Measurements from ENCODE around the gene PON2. TPM values are rescaled to one million over a fixed set of nuclear protein-coding genes. Genes with fewer than 3 reads are reported as not detected.

The PON2 gene
- total and polyA plus RNA-seq, 2 of the 13 experiments (the other 11 are each of a cell fraction or from before 2014, with no cell fraction given) = 202 to 217 TPM

- ATAC-seq (no peak), FAIRE-seq (no peak), DNase-seq (ENCODE audit: low spot score) (no peak)
- Histone ChIP-seq H4K20me1 (ENCODE audit: insufficient read depth, low read length) (no peaks in the 10 kb centered on the region; the same call in 1 of the 2 replicates), H3K36me3 (replicated peaks in 1 of 2; ENCODE audit: control insufficient read depth in 1 of 2, insufficient read depth in 2 of 2, low read length in 2 of 2) (peaks cover 3 to 49% of the 10 kb centered on the region in 2 experiments; a peak in 4 of 5 replicates), H3K9me3 (ENCODE audit: low read length) (no peaks in the 10 kb centered on the region), H3K9ac (ENCODE audit: insufficient read depth, low read depth, low read length) (no peak overlapping the region), H2AFZ (ENCODE audit: low read length) (no peak overlapping the region), H3K79me2 (ENCODE audit: insufficient read depth, low read length) (no peaks in the 10 kb centered on the region), H3K4me3 (replicated peaks in 1 of 3; ENCODE audit: insufficient read depth in 1 of 3, low read depth in 2 of 3, low read length in 3 of 3) (no peak overlapping the region), H3K4me2 (ENCODE audit: low read depth, low read length) (no peak overlapping the region), H3K27me3 (ENCODE audit: control insufficient read depth in 1 of 2, insufficient read depth in 2 of 2, low read length in 2 of 2) (no peaks in the 10 kb centered on the region), H3K27ac (ENCODE audit: extremely low read length, insufficient read depth, low read length) (no peak overlapping the region), H3K4me1 (ENCODE audit: insufficient read depth, low read length) (peaks cover 15% of the 10 kb centered on the region)
- in situ Hi-C loops (cut with HindIII; ENCODE audit: extremely low pct_ligation_motif_present, low pct_unique_long_range_greater_than_20kb) = no loop called here
- 97% methylated on average over 6 of the region's 6 CpGs for WGBS (ENCODE audit: low lambda C conversion rate)
- intact Hi-C loops (cut with micrococcal nuclease; ENCODE audit: unreplicated experiment) = no loop called here
- ChIA-PET CTCF (ENCODE audit: low intra/inter-chr PET ratio, low total read pairs) (no interaction called here), POLR2A (interaction anchor here (1.0 to 1.2 kb wide), 2 partner anchors 10 to 29 kb away, joined by 3 read pairs; partner anchors contain the start of genes PON2 and PON3)
- no TSS peak for BruUV-seq (replicated peaks)
- TF ChIP-seq RXRA (CRISPR knock-in tag; IDR thresholded peaks at IDR 0.05) = no peak
- no peak for TF ChIP-seq NBN (conservative IDR thresholded peaks at IDR 0.05)
- TF ChIP-seq RFXAP (CRISPR knock-in tag; IDR thresholded peaks at IDR 0.05; ENCODE audit: borderline replicate concordance) = no peak
- no peak for TF ChIP-seq SETDB1 (CRISPR knock-in tag; IDR thresholded peaks at IDR 0.05; ENCODE audit: borderline replicate concordance)
- no peak for TF ChIP-seq CREB1 (IDR thresholded peaks at IDR 0.05)
- no peak for TF ChIP-seq CREB1 (CRISPR knock-in tag; IDR thresholded peaks at IDR 0.05)
- no peak for TF ChIP-seq ZNF343 (CRISPR knock-in tag; IDR thresholded peaks at IDR 0.05)
- TF ChIP-seq MAF1 (CRISPR knock-in tag; IDR thresholded peaks at IDR 0.05; ENCODE audit: borderline replicate concordance) = no peak
Measured at GRCh38 chr7:95405800-95406199, 29.0 kb downstream of the PON2 start.

GRCh38 chr7:95405208-95405607 is 29.6 kb downstream of the PON2 start:
- H3K9ac ChIP-seq (ENCODE audit: insufficient read depth, low read depth, low read length) = no peak overlapping the region
- WGBS (ENCODE audit: low lambda C conversion rate) = 99% methylated on average over 3 of the region's 3 CpGs
- H3K9me3 ChIP-seq (ENCODE audit: low read length) = no peaks in the 10 kb centered on the region
- H3K36me3 ChIP-seq (replicated peaks in 1 of 2; ENCODE audit: control insufficient read depth in 1 of 2, insufficient read depth in 2 of 2, low read length in 2 of 2) = peaks cover 3 to 43% of the 10 kb centered on the region in 2 experiments; a peak in 4 of 5 replicates
- FAIRE-seq (no peak), ATAC-seq (no peak), DNase-seq (ENCODE audit: low spot score) (no peak)
- no peak overlapping the region for H3K27ac ChIP-seq (ENCODE audit: extremely low read length, insufficient read depth, low read length)
- no peaks in the 10 kb centered on the region for H3K27me3 ChIP-seq (ENCODE audit: control insufficient read depth in 1 of 2, insufficient read depth in 2 of 2, low read length in 2 of 2)
- H3K79me2 ChIP-seq (ENCODE audit: insufficient read depth, low read length) = no peaks in the 10 kb centered on the region
- in situ Hi-C loops (cut with HindIII; ENCODE audit: extremely low pct_ligation_motif_present, low pct_unique_long_range_greater_than_20kb) (no loop called here), intact Hi-C loops (cut with micrococcal nuclease; ENCODE audit: unreplicated experiment) (no loop called here)
- BruUV-seq (replicated peaks) = no TSS peak
- no peaks in the 10 kb centered on the region; the same call in 1 of the 2 replicates for H4K20me1 ChIP-seq (ENCODE audit: insufficient read depth, low read length)
- no peak overlapping the region for H3K4me2 ChIP-seq (ENCODE audit: low read depth, low read length)
- ChIA-PET CTCF (ENCODE audit: low intra/inter-chr PET ratio, low total read pairs) (no interaction called here), POLR2A (no interaction called here)
- peaks cover 15% of the 10 kb centered on the region for H3K4me1 ChIP-seq (ENCODE audit: insufficient read depth, low read length)
- H3K4me3 ChIP-seq (replicated peaks in 1 of 3; ENCODE audit: insufficient read depth in 1 of 3, low read depth in 2 of 3, low read length in 3 of 3) = no peak overlapping the region
- no peak overlapping the region for H2AFZ ChIP-seq (ENCODE audit: low read length)
- TF ChIP-seq ZNF326 (CRISPR knock-in tag; IDR thresholded peaks at IDR 0.05; ENCODE audit: borderline replicate concordance) = no peak
- no peak for TF ChIP-seq ZNF710 (CRISPR knock-in tag; IDR thresholded peaks at IDR 0.05; ENCODE audit: borderline replicate concordance)
- TF ChIP-seq TCF7 (IDR thresholded peaks at IDR 0.05; ENCODE audit: low read depth) = no peak
- TF ChIP-seq ATRX (CRISPR knock-in tag; IDR thresholded peaks at IDR 0.05; ENCODE audit: borderline replicate concordance) = no peak
- TF ChIP-seq NFYB (CRISPR knock-in tag; IDR thresholded peaks at IDR 0.05) = no peak
- TF ChIP-seq PLSCR1 (CRISPR knock-in tag; IDR thresholded peaks at IDR 0.05; ENCODE audit: borderline replicate concordance) = no peak
- no peak for TF ChIP-seq ZNF691 (CRISPR knock-in tag; IDR thresholded peaks at IDR 0.05; ENCODE audit: borderline replicate concordance, low read depth)
- no peak for TF ChIP-seq SMAD3 (CRISPR knock-in tag; IDR thresholded peaks at IDR 0.05)
- TF ChIP-seq BATF2 (CRISPR knock-in tag; IDR thresholded peaks at IDR 0.05) = no peak

Data from HepG2 (cell line).